LHCN-M2 (cell line): ENCODE data around the gene UPK3BL1. TPM values are rescaled to one million over a fixed set of nuclear protein-coding genes. Genes with fewer than 3 reads are reported as not detected.

Experiments
- total RNA-seq: library from RNA; depleted of rRNA; stranded (reverse); fragments of >200 nt; gene quantifications from 2 replicates; pipeline ENCODE4 v1.2.3, GENCODE V29; 2014; rRNA removed

UPK3BL1 gene
- total RNA-seq, 1 experiment from 2014 or later = 20.1 TPM

Other genes with a start within 250 kb of the UPK3BL1 start
- gene PRKRIP1, start 246.4 kb downstream of the UPK3BL1 start, total RNA-seq = 26.1 and 32.1 TPM in 2 replicates
- gene ORAI2, start 209.2 kb downstream of the UPK3BL1 start, total RNA-seq = 69.7 and 86.8 TPM in 2 replicates
- gene ALKBH4, start 177.9 kb downstream of the UPK3BL1 start, total RNA-seq = 20.4 and 25.5 TPM in 2 replicates
- 58.7 and 79.6 TPM in 2 replicates for gene LRWD1, start 177.8 kb downstream of the UPK3BL1 start, total RNA-seq
- 25.1 and 42.8 TPM in 2 replicates for gene POLR2J, start 163.9 kb downstream of the UPK3BL1 start, total RNA-seq
- gene RASA4B, start 125.0 kb downstream of the UPK3BL1 start, total RNA-seq = 0.40 and 1.2 TPM in 2 replicates
- gene UPK3BL2, start 99.1 kb downstream of the UPK3BL1 start, total RNA-seq = 1.0 and 4.3 TPM in 2 replicates
- not detected in 2 replicates for gene SPDYE2, start 91.6 kb downstream of the UPK3BL1 start, total RNA-seq
- gene POLR2J3, start 70.2 kb downstream of the UPK3BL1 start, total RNA-seq = 18.5 and 24.8 TPM in 2 replicates
- 1.0 and 4.4 TPM in 2 replicates for gene RASA4, start 26.0 kb downstream of the UPK3BL1 start, total RNA-seq
- gene SPDYE2B, start 7.5 kb upstream of the UPK3BL1 start, total RNA-seq = not detected in 2 replicates
- gene POLR2J2, start 28.9 kb upstream of the UPK3BL1 start, total RNA-seq = 0.86 and 2.4 TPM in 2 replicates
- 10.8 and 13.6 TPM in 2 replicates for gene FAM185A, start 106.2 kb upstream of the UPK3BL1 start, total RNA-seq